Measurements from ENCODE around the gene PUM1. TPM values are rescaled to one million over a fixed set of nuclear protein-coding genes. Genes with fewer than 3 reads are reported as not detected.

The PUM1 gene
- total RNA-seq, 4 donors from 2014 or later: 66.7 to 121 (median 83.9) TPM

DNA sequence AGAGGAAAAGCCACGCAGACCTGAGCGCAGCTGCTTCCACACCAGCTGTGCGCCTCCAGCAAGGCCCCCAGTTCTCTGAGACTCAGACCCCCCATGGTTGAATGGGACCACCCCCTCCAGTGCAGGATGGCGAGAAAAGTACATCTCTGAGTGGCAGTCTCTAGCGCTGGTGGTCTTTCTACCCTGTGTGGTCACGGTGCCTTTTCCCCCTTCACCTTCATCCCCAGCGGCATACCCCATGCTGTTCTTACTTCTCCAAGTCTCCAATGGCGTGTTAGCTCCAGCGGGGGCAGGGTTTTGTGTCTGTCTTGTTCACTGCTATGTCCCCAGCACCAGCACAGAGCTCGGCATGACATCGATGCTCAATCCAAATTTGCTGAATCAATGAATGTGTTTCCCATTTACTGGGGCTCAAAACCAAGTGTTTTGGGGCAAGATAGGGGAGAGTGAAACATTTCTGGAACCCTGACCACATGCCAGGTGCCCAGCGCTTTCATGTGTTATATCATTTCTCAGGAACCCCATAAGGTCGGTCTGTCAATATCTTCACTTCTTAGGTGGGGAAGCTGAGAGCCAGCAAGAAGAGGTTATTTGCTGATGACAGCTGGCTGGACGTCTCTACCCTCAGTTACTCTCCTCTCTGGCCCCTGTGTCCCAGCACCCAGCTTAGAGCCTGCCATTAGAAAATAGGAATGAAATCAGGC, 156.0 kb downstream of the PUM1 start:
- TF ChIP-seq, protein P1, sequence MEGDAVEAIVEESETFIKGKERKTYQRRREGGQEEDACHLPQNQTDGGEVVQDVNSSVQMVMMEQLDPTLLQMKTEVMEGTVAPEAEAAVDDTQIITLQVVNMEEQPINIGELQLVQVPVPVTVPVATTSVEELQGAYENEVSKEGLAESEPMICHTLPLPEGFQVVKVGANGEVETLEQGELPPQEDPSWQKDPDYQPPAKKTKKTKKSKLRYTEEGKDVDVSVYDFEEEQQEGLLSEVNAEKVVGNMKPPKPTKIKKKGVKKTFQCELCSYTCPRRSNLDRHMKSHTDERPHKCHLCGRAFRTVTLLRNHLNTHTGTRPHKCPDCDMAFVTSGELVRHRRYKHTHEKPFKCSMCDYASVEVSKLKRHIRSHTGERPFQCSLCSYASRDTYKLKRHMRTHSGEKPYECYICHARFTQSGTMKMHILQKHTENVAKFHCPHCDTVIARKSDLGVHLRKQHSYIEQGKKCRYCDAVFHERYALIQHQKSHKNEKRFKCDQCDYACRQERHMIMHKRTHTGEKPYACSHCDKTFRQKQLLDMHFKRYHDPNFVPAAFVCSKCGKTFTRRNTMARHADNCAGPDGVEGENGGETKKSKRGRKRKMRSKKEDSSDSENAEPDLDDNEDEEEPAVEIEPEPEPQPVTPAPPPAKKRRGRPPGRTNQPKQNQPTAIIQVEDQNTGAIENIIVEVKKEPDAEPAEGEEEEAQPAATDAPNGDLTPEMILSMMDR (IDR thresholded peaks at IDR 0.05): no peak
- ATAC-seq (ENCODE audit: low FRiP score) (peak; percentile 0), DNase-seq (ENCODE audit: low spot score) (no peak)

DNA sequence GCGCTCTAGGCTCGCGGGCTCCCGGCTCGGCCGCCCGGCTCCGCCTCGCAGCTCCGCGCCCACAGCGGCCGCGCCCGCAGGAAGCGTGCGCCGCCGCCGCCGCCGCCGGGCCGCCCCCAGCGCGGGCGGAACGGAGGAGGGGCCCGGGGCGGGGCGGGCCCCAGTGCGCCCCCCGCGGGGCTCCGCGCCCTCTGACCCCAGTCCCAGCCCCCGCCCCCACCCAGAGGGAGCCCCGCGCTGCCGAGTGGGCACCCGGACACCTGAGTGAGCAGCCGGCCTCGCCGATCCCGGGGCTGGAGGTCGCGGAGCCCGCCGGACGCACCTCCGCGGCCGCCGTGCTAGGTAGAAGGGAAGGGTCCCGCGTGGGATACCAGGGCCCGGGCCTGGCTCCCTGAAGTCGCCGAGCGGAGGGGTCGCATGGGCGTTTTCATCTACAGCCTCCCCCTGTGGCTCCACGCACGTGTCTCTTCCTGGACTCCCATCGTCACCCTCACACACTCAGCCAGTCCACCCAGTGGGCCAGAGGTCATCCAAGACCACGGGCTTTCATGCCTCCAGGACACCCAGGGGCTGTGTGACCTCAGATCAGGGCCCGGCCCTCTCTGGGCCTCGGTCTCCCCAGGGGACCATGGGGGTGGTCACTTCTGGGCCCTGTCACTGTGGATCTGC, 156.7 kb downstream of the PUM1 start, which contains the start of gene SDC3:
Gene SDC3, minus strand, starts transcription at position 63 of the 669 bp plus-strand sequence. CDS start 172 bp downstream, outside the sequence.
- TF ChIP-seq, protein P1 (IDR thresholded peaks at IDR 0.05): no peak
- DNase-seq (ENCODE audit: low spot score) (no peak), ATAC-seq (ENCODE audit: low FRiP score) (peak; percentile 45)

DNA sequence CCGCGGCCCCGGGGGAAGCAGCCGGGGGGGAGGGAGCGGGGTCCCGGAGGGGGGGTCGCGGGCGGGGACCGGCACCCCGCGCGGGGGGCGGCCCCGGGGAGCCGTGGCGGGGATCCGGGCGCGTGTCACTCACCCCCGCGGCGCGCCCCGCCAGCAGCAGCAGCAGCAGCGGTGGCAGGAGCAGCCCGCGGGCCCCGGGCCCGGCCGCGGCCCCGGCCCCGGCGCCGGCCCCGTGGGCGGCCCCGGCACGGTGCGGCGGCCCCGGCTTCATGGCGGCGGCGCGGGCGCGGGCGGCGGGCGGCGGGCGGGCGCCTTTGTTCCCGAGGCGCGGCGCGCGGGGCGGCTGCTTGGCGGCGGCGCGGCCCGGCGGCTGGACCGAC, 157.2 kb downstream of the PUM1 start:
- ATAC-seq (ENCODE audit: low FRiP score) (no peak), DNase-seq (ENCODE audit: low spot score) (no peak)
- TF ChIP-seq, protein P1 (IDR thresholded peaks at IDR 0.05): no peak

DNA sequence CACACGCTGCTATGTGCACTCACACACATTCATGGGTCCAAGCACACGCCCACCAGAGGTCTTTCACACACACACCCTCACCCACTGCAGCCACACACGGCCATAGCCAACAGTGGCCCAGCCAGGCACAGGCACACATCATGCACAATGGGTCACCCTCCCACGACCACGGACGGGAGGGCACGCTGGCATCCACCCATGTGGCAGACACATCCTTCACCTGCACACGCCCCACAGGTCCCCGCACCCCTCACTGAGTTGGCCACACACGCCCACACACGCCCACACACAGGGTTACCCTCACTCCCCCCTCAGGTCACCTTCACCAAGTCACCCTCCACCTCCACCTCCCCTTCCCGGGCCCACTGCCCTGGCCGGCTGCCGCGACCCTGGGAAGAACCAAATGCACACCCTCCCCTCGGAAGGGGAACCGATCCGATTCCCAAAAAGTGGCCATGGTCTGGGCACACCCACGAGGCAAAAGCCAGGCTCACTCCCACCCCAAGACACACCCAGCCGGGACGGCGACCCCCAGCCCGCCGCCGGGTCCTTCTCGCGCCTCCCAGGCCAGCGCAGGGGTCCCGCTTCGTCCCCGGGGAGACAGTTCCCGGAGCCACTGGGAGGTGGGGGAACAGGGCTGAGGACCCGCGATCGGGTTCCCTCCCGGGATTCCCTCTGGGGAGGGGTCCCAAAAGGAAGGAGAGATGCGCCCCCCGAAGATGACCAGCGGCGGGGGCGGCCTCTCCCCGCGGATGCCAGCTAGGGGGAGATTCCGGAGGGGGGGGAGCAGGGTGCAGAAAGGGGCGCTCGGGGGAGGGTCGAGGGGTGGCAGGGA, 157.8 kb downstream of the PUM1 start:
- DNase-seq (ENCODE audit: low spot score) (no peak), ATAC-seq (ENCODE audit: low FRiP score) (no peak)
- TF ChIP-seq, protein P1 (IDR thresholded peaks at IDR 0.05): no peak

DNA sequence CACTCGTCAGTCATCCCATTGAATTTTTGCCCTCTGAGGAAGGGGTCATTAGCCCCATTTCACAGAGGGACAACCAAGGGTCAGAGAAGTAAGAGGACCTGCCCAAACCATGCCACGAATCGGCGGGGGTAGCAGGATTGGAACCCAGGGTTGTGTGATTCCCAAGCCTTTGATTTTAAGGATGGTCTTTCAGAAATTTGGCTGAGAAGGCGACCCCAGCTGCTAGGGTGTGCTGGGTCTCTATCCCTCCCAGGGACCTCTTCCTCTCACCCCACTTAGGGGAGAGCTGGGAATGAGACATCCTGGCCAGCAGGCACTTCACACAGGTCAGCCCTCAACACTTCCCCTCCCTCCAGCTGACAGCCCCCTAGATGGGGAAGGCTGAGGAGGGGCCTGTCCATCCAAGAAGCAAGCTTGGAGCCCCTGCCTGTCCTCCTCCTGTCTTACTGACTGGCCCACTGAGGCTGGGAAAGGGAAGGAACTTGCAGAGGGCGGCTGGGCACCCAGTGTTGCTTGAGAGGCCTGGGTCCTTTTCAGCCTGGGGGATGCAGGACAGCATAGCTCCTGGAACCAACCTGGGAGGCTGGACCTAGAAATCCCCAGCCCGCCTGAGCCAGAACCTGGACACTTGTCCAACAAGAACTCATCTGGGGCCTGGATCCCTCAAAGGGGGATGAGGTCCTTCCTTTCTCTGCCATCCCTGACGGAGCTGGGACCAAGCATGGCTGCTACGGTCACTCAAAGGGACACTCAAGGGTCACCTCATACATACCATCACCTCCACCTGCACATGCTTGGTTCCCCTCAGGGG, 158.7 kb downstream of the PUM1 start:
- ATAC-seq (ENCODE audit: low FRiP score) (no peak), DNase-seq (ENCODE audit: low spot score) (no peak)
- TF ChIP-seq, protein P1 (IDR thresholded peaks at IDR 0.05): no peak

DNA sequence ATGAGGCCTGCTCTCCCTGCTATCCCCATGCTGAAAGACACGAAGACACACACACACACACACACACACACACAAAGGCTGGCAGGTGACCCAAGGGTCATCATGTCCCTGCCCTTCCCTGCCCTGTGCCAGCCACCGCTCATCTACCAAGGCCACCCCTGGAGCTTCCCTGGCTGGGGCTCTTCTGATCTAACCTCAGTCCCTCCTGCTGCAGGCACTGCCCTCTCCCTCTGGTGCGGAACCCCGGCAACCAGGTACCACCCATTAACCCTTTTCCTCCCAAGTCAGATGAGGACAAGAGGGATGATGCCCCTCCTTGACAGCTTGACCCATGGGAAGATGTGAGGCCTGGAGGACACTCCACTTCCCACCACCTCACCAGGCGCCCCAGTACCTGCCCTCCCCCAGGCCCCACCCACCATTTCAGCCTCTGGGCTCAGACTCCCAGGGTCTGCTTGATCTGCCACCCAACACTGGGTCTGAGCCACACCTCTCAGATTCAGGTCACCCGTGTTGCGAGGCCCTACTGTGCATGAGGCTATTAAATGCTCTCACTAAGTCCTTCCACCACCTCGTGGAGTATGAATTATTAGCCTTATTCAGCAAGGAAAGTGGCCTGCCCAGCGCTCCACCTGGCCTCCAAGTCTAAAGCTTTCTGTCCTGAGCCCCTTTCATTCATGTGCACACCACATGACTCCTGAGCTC, 159.4 kb downstream of the PUM1 start:
- no peak for DNase-seq (ENCODE audit: low spot score)
- ATAC-seq (ENCODE audit: low FRiP score): no peak
- TF ChIP-seq, protein P1 (IDR thresholded peaks at IDR 0.05): no peak

All from omental fat pad (tissue), 4 donors.